ENCODE results near the gene ANKS6.

ANKS6 gene

GRCh38 chr9:98793031-98793430, 3.3 kb downstream of the ANKS6 start:
- H3K27ac ChIP-seq = no peak overlapping the region
- no peak for DNase-seq (ENCODE audit: low read depth, low spot score)

GRCh38 chr9:98791608-98792490, 4.5 kb downstream of the ANKS6 start:
- no peak for DNase-seq (ENCODE audit: low read depth, low spot score)
- no peak overlapping the region for H3K27ac ChIP-seq

GRCh38 chr9:98790842-98791607, 5.3 kb downstream of the ANKS6 start:
- H3K27ac ChIP-seq = peak overlapping the region; percentile 15
- DNase-seq (ENCODE audit: low read depth, low spot score) = peak; percentile 85

GRCh38 chr9:98790134-98790841, 6.1 kb downstream of the ANKS6 start:
- peak overlapping the region; percentile 15 for H3K27ac ChIP-seq
- DNase-seq (ENCODE audit: low read depth, low spot score) = no peak

GRCh38 chr9:98789483-98790133, 6.7 kb downstream of the ANKS6 start:
- no peak overlapping the region for H3K27ac ChIP-seq
- DNase-seq (ENCODE audit: low read depth, low spot score) = no peak

- no peak overlapping the region for H3K27ac ChIP-seq
- DNase-seq (ENCODE audit: low read depth, low spot score) = no peak
These were observed 8.5 kb downstream of the ANKS6 start for GRCh38 chr9:98787766-98788335.

- DNase-seq (ENCODE audit: low read depth, low spot score) = no peak
These were observed 9.4 kb downstream of the ANKS6 start for GRCh38 chr9:98786750-98787510.

GRCh38 chr9:98784831-98785806, 11.2 kb downstream of the ANKS6 start:
- H3K27ac ChIP-seq = no peak overlapping the region
- no peak for DNase-seq (ENCODE audit: low read depth, low spot score)

More at GRCh38 chr9:98786750-98787510, 9.4 kb downstream of the ANKS6 start:
- no peak overlapping the region for H3K27ac ChIP-seq

- no peak for DNase-seq (ENCODE audit: low read depth, low spot score)
These were observed 12.7 kb downstream of the ANKS6 start for GRCh38 chr9:98783518-98784226.

GRCh38 chr9:98781588-98782383, 14.6 kb downstream of the ANKS6 start:
- peak overlapping the region; percentile 46 for H3K27ac ChIP-seq
- peak; percentile 73 for DNase-seq (ENCODE audit: low read depth, low spot score)

More at GRCh38 chr9:98783518-98784226, 12.7 kb downstream of the ANKS6 start:
- no peak overlapping the region for H3K27ac ChIP-seq

GRCh38 chr9:98780059-98780749, 16.2 kb downstream of the ANKS6 start:
- no peak for DNase-seq (ENCODE audit: low read depth, low spot score)
- no peak overlapping the region for H3K27ac ChIP-seq

GRCh38 chr9:98778711-98779530, 17.4 kb downstream of the ANKS6 start:
- no peak for DNase-seq (ENCODE audit: low read depth, low spot score)
- no peak overlapping the region for H3K27ac ChIP-seq

- no peak for DNase-seq (ENCODE audit: low read depth, low spot score)
- H3K27ac ChIP-seq = no peak overlapping the region
These were observed 18.1 kb downstream of the ANKS6 start for GRCh38 chr9:98778251-98778650.

GRCh38 chr9:98777618-98778017, 18.7 kb downstream of the ANKS6 start:
- H3K27ac ChIP-seq = no peak overlapping the region
- DNase-seq (ENCODE audit: low read depth, low spot score) = no peak

GRCh38 chr9:98775831-98776441, 20.4 kb downstream of the ANKS6 start:
- DNase-seq (ENCODE audit: low read depth, low spot score) = no peak
- no peak overlapping the region for H3K27ac ChIP-seq
